Ramos (cell line): Measurements from ENCODE around the gene SSR3.
"Not testable (repeated sequence)": the region's sequence is repeated elsewhere in the genome, so short reads cannot be mapped to it uniquely, and the experiment has no call there.

ENCODE experiments used
- in situ Hi-C: fragments of 300-500 bp; cut with MboI; formaldehyde crosslinking; loops from one replicate; pipeline ENCODE4 v1.14.3; 2022; ENCODE audit warnings: low sequenced_read_pairs; ENCODE audit not compliant: unreplicated experiment

Gene SSR3

GRCh38 chr3:156554842-156555687 is at the start of gene SSR3:
SSR3 (minus strand) TSS chr3:156555117; CDS start chr3:156555089, 28 bp downstream.
- in situ Hi-C loops, result loop anchor here (10.0 kb wide), 2 partner anchors 270 to 530 kb away; partner anchors contain the start of gene LEKR1

- in situ Hi-C loops, result no loop called here
Measured at GRCh38 chr3:156604064-156604641, 49.2 kb upstream of the SSR3 start.

- in situ Hi-C loops, result no loop called here
Measured at GRCh38 chr3:156603379-156604017, 48.6 kb upstream of the SSR3 start.

DNA sequence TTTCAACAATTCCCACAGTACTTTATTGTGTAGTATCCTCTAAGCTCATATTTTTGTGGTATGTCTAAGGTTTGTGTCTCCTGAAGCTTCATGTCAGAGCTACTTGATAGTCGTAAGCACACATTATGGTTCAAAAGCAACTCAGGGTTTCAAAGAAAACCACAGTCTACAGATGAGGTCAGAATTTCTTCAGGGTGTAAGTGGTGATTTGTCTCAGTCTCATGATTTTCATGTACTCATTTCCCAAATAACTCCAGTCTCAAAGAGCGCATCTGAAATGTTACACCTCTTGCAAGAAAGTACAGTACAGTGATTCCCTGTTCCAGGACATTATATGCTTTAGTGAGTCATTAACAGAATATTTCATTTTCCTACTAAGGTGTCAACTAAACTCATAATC is 47.5 kb upstream of the SSR3 start:
- in situ Hi-C loops, result no loop called here

- in situ Hi-C loops, result no loop called here
Measured at GRCh38 chr3:156601497-156601896, 46.6 kb upstream of the SSR3 start.

DNA sequence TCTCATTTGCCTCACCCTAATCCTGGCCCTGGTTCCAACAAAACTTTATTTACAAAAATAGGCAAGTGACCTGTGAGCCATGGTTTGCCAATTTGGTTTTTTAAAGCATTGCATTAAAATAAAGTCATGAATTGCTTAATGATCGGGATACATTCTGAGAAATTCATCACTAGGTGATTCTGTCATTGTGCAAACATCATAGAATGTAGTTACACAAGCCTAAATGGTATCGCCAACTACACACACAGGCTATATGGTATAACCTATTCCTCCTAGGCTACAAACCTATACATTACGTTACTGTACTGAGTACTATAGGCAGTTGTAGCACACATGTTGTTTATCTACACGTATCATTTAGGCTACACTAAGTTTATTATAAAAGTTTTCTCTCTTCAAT is 45.9 kb upstream of the SSR3 start:
- in situ Hi-C loops, result no loop called here

GRCh38 chr3:156599089-156599874 is 44.4 kb upstream of the SSR3 start:
- in situ Hi-C loops, result no loop called here

- in situ Hi-C loops, result no loop called here
Measured at GRCh38 chr3:156598413-156598812, 43.5 kb upstream of the SSR3 start.

DNA sequence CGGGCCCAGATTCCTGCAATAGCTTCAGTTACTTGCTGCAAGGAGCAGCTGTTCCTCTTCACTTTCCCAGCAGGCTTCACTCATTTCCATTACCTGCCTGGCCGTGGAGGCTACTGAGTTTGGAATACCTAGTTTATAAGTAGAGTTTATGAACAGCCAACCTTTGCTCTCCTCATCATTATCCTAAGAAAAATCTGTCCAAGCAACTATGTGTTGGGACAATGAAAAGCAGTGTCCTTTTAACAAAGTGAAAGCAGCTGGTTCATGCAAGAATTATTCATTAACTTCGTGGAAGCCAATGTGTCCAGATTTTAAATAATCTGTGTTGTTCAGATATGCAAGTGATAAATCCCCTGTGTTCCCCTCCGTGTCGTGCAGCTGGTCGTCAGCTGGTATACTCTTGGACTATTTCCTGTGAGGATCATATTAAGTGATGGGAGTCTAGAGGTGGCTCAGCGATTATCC is 39.3 kb upstream of the SSR3 start:
- in situ Hi-C loops, result no loop called here

GRCh38 chr3:156593814-156594213 is 38.9 kb upstream of the SSR3 start:
- in situ Hi-C loops, result no loop called here

DNA sequence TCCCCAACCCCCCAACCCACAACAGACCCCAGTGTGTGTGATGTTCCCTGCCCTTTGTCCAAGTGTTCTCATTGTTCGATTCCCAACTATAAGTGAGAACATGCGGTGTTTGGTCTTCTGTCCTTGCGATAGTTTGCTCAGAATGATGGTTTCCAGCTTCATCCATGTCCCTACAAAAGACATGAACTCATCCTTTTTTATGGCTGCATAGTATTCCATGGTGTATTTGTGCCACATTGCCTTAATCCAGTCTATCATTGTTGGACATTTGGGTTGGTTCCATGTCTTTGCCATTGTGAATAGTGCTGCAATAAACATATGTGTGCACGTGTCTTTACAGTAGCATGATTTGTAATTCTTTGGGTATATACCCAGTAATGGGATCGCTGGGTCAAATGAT is 34.9 kb upstream of the SSR3 start:
- in situ Hi-C loops, result not testable (repeated sequence)

DNA sequence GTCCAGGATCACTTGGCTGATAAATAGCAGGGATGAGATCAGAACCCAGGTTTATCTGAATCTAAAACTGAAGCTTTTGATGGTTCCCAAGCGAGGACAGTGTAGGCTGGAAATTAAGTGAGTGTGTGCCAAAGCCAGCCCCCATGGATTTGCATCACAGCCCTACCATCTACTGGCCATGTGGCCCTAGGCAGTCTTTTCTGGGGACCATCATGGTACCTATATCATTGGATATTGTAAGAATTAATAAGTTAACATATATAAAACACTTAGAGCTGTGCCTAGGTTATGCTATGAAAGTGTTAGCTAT is 32.8 kb upstream of the SSR3 start:
- in situ Hi-C loops, result no loop called here

DNA sequence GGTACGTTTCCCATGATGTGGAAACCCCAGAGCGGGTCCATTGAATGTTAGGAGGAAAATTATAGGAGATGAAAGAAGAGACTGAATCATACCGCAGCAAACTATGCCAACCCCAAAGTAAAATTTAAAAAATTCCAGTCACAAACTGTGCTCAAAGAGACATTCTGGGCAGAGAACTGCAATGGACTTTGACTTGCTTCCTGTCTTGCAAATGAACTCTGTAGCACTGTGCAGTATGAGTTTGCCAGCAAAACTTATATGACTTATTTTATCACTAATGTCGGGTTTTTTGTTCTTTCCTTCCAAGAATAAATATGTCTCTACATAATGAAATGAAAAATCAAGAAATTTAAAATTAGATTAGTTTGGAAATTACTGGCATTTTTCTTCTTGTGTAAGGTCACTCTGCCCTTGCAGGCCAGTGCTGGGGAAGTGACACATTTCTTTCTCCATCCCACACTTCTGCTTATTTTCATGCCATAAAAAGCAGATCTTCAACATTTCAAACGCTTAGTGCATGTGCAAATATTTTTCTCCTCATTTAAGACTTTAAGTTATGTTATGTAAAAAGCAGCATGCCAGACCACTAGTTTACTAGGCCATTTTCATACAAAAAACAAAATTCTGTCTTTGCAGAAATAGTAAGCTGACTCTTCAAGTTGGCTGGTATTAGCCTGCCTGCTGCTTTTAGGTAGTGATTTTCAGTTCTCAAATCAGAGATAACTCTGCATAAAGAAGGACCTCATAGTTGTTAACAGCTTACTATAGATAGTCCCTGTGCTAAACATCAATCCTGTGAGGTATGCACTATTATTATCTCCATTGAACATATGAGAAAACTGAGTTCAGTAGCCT is 32.2 kb upstream of the SSR3 start:
- in situ Hi-C loops, result no loop called here

DNA sequence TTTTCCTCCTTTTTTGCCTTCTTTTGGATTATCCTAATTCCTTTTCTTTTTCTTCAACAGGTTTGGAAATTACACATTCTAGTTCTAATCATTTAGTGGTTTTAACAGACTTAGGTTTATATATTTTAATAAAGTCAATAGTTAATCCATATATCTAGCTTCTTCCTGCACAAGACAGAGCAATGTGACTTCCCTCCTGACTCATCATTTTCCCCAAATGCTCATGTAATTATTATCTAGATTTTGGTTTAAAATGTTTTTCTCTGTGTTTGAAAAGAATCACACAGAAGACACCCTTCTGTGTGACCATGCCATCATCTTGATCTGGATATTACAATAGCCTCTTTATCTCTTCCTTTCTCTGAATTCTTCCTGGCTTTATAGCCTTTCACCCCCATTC is 28.6 kb upstream of the SSR3 start:
- in situ Hi-C loops, result no loop called here

GRCh38 chr3:156582532-156583183 is 27.7 kb upstream of the SSR3 start:
- in situ Hi-C loops, result no loop called here

GRCh38 chr3:156581954-156582353 is 27.0 kb upstream of the SSR3 start:
- in situ Hi-C loops, result no loop called here

GRCh38 chr3:156581033-156581432 is 26.1 kb upstream of the SSR3 start:
- in situ Hi-C loops, result no loop called here

DNA sequence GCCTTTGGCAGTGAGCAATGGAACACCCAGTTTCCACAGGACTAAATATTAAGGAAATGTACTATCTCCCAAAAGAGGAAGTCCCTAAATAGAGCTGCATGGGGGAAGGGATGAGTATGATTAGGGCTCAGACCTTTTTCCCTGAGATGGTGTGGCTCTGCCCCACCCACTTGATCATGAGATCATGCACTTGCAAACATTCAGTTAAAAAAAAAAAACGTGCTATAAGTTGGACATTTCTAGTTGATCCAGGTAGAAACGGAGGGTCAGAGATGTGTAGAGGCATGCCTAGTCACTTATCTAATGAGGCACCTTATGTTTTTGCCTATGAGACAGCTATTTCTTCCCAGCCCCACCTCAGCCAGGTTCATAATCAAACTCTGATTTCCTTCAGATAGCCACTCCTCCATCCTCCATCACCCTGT is 24.5 kb upstream of the SSR3 start:
- in situ Hi-C loops, result no loop called here

DNA sequence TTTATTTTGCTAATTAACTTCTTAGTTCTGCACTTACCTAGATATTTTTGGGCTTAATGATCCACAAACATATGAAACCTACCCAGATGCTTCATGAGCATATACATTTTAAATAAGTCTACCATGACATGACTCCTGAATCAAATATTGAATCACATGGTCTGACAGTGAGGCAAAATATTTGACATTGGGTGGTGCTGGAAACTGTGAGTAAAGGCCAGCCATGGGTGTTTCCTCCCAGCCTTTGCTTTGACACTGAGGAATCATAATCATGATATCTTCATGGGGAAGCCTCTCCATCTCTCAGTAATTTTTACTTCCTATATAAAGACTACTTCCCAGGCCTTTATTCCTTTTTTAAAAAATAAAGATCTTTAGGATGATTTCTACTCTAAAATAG is 22.8 kb upstream of the SSR3 start:
- in situ Hi-C loops, result no loop called here
